Stimulated activated CD4-positive, alpha-beta T cell treated with anti-CD3 and anti-CD28 coated beads, Interleukin-1b, Interleukin-23, amount 100 ng/mL, for 4 hours (primary cell): Measurements from ENCODE around the gene DHX34.

Experiments
- DNase-seq, 2 donors: peaks; one replicate each; pipeline ENCODE4 v3.0.0-alpha.2; 2020; ENCODE audit warnings: low read depth in 2 of 2

Gene DHX34

DNA sequence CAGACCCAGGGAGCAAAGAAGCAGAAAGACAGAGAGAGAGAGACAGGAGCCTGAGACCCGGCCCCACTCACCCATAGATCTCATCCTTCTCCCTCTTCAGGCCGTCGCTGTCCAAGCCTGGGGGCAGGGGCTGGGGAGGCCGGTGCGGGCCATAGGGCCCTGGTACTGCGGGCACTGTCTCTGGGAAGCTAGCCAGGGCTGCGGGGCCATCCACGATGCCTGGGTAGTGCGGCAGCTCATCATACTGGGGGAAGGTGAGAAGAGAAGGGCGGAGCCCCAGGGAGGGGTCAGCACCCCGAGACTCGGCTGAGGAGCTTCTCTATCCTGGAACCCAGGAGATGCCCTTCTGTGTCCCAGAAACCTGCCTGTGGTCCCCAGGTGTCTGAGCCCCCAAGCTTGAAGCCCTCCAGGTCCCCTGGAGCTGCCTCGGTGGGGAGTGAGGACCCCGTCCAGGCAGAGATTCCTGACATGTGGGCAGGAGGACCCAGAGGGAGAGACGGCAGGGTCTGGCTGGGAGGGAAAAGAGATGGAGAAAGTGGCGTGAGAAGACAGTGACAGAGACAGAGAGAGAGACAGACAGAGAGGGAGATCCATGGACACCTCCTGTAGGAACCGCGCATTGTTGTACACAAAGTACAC lies 68.1 kb downstream of the DHX34 start:
- no peak for DNase-seq

DNA sequence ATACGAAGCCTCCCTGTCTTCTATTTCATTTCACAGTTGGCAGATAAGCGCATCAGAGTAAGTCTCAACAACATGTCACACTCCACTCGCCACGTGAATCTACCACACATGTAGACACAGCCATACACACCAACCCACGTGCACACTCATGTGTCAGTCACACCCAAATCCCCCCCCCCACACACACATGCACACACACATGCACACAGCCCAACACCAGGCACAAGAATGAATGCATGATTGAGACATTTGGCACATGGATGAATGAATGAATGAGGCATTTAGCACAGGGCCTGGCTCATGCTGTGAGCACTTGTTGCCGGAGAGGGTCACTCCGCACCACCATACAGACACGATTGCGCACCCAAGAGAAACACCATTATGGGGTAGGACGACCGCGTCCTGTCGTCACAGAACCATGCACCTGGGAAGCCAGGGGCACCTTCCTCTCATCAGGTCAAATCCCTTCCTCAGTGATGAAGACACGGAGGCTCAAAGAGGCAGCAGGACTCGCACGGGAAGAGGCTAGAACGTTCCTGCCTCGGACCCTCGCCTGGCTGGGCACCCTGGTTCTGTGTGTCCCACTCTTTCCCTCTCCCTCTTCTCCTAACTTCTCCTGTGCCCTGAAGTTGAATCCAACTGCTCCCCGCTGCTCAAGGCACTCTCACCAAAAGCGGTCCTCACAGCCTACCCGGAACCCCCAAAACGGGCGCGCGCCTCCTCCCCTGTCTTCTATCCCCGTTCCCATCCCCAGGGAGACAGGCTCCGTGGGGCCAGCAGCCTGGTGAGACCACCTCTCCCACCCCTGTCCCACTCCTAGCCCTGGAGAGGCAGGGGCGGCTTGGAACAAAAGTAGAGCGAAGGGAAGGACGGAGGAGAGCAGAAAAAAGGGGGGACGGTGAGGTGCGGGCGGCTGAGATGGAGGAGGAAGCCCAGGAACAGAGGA lies 68.9 kb downstream of the DHX34 start:
- DNase-seq: no peak

DNA sequence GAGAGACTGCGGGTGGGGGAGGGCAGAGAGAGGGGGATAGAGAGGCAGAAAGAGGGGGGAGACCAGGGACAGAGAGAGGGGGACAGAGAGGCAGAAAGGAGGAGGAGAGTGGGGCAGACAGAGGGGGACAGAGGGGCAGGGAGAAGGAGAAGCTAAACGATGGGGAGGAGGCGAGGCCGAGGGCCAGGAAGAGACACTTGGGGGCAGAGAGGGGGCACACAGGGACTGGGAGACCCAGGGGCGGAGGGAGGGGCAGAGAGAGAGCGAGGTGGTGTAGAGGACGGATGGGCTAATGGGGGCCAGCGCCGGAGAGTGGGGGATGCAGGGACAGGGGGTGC lies 69.5 kb downstream of the DHX34 start:
- DNase-seq: no peak

- no peak for DNase-seq
These were observed 70.1 kb downstream of the DHX34 start, which contains the start of gene MEIS3 for GRCh38 chr19:47419030-47419783. TSS of gene MEIS3 (minus strand) at chr19:47419527. CDS start at chr19:47419081, 446 bp downstream.

GRCh38 chr19:47419789-47420188 lies 70.7 kb downstream of the DHX34 start:
- DNase-seq: no peak

DNA sequence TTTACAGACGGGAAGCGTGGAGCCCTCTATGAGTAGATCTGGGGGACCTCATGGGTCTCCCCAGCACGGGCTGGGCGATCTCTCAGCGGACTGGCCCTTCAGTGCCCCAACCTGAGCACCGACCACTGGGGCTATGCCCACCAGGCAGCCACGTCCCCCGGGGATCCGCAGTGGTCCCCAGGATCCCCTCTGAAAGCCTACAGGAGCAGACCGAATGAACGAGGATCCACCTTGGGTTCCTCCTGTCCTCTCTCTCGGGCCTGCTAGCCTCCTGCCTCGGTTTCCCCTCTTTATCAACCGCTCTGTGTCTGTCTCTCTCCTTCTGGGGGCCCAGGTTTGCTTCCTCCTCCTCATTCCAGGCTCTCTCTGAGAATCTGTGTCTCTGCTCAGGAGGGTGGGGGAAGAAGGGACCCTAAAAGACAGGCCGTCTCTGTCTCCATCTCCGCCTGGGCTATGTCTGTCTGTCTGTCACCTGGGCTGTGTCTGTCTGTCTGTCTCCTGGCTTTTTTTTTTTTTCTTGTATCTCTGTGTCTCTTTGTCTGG lies 72.2 kb downstream of the DHX34 start:
- DNase-seq: no peak

- DNase-seq: no peak
These were observed 72.8 kb downstream of the DHX34 start for GRCh38 chr19:47421844-47422395.

DNA sequence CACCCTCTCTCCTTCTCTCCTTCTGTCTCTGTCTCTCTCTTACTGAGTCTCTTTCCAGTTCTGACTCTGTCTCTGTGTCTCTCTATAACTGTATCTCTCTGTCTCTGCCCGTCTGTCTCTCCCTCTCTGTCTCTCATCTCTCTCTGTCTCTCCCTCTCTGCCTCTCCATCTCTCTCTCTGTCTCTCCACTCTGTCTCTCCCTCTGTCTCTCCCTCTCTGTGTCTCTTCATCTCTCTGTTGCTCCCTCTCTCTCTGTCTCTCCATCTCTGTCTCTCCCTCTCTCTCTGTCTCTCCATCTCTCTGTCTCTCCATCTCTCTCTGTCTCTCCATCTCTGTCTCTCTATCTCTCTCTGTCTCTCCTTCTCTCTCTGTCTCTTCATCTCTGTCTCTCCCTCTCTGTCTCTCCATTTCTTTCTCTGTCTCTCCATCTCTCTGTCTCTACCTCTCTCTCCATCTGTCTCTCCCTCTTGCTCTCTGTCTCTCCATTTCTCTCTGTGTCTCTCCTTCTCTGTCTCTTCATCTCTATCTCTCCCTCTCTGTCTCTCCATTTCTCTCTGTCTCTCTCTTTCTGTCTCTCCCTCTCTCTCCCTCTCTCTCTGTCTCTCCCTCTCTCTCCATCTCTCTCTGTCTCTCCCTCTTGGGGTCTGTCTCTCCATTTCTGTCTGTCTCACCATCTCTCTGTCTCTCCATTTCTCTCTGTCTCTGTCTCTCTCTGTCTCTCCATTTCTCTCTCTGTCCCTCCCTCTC lies 73.5 kb downstream of the DHX34 start:
- no peak for DNase-seq

- no peak for DNase-seq
These were observed 74.2 kb downstream of the DHX34 start for GRCh38 chr19:47423203-47423882.

DNA sequence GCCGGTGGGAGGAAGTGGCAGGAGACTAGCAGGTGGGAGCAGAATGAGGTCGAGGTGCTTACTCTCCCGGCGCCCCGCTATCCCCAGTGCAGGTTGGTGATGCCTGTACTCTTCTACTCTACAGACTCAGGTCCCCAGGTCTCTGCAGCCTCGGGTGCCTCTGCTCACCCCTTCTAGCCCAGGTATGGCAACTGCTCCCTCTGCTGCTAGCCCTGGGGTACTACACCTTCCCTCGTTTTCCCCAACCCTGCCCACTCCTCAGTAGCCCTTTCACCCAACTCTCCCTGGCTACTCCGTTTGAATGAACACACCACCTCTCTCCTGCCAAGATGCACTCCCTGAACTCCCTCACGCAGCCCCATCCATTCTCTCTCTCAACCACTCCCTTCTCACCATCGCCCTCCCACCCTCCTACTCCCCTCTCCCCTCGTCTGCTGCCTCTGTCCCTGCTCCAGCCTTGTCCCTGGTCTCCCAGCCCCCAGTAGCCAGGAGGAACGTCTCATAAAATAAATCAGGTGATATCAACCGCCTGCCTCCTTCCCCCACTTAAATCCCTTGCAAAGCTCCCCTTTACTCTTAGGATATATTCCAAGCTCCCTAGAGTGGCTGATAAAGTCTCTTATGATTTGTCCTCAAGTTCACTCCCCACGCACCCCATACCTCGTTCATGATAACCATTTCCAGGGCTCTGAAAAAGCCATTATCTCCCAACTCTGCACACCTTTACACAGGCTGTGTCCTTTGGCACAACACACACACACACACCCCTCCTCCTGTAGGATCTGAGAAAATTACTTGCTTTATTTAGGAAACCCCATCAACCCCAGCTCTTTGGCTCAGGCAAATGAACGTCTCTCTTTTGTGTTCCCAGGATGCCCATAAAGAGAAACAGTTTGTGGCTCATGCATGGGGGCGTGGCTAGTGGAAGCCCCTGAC lies 78.4 kb downstream of the DHX34 start:
- peak; percentile 60 to 70 for DNase-seq

DNA sequence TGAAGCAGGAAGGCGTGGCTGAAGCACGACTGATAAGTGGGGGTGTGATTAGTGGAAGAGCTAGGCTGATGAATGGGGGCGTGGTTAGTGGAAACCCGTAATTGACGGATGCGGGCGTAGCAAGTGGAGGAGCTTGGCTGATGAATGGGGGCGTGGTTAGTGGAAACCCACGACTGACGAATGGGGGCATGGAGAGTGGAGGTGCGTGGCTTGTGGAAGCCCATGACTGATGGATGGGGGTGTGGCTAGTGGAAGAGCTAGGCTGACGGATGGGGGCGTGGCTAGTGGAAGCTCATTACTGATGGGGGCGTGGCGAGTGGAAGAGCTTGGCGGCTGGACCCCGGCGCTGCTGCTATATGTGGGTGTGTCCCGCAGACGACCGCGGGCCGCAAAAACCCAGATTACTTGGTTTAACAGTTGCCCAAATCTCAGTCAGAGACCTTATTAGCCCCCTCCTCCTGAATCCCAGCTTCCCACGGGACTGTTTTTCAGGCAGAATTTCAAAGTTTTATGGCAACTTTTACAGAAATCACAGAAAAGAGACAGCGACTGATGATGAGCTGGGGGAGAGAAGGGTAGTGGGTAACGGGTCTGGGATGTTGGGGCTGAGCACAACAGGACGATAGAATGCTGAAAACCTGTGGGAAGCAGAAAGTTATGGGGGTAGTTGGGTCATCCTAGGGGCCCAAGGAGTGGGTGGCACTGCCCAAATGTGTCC lies 79.2 kb downstream of the DHX34 start:
- DNase-seq: peak; percentile 65 to 67

DNA sequence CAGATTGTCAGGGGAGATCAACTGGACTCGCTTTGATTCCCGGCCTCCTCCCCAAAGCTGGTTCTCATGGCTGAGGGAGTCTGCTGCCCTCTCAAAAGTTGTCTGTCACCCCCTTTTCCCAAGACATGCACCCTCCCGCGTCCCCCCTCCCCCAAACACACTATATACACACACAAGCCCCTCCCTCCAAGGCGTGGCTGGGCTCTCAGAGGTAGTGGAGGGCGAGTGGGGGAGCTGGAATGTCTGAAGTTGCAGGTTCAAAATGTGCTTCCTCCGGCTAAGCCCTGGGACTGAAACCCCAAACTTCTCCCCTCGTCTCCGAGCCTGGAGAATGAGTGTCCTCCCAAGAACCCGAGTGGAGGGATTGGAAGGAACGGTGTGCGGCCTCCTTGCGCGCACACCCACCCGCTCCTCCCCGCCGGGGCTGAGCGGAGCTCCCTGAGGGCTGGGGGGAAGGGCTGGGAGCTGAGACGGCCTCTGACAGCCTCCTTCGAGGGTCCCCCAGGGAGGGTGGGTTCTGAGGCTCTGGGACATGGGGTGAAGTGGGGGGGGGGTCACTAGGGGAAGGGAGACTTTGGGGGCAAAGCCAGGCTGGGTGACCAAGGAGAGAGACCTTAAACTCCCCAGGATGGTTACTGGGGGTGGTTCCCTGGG lies 80.2 kb downstream of the DHX34 start:
- no peak for DNase-seq

DNA sequence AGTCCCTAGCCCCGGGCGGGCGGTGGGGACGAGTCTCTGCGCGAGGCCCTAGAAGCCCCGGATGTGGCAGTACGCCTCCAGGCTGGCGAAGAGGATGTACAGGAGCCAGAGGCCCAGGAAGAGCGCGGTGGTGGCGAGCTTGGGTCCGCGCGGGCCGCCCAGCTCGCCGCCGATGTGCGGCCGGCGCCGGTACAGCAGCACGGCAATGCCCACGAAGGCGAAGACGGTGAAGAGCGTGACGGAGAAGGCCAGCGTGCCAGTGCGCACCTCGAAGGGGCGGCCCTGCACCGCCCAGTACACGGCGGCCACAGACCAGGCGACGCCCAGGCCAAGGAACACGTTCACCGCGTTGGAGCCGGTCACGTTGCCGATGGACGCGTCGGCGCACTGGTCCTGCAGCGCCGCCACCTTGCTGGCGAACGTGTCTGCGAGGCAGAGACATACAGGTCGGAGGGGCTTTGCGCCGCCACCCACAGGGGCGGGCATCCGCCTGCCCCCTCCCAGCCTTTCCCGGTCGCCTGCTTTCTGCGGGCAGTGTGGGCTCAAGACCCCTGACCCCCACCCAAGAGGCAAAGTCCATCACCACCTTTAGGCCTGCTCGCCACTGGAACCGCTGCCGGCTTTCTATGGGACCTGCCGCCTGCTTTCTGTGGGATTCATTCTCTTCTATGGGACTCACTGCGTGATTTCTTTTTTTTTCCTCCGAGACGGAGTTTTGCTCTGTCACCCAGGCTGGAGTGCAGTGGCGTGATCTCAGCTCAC lies 81.1 kb downstream of the DHX34 start:
- DNase-seq: no peak

DNA sequence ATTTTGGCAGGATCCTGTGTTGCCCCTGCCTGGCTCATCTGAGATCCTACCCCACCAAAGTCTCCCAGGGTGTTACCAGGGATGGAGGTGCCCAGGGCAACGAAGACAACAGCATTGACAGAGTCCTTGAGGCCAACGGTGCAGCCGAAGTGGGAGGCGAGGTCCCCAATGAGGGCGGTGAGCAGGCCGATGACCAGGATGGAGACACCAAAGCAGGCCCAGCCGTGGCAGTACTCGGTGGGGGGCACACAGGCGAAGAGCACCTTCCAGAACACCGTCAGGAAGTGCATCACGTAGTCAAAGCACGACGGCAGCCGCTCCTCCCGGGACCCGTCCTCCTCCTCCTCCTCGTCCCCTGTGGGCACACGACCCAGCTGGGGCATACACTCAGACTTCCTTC lies 83.0 kb downstream of the DHX34 start:
- DNase-seq: no peak
